Measurements from ENCODE around the gene PRKAG2. TPM values are rescaled to one million over a fixed set of nuclear protein-coding genes. Genes with fewer than 3 reads are reported as not detected.

Gene PRKAG2
- polyA plus RNA-seq, 3 donors: 29.2 to 59.8 (median 30.9) TPM

GRCh38 chr7:151722533-151722932, 154.4 kb downstream of the PRKAG2 start:
- Histone ChIP-seq H3K4me3 (replicated peaks in 1 of 3; ENCODE audit: low read depth in 2 of 3, low read length in 3 of 3) (no peak overlapping the region), H3K79me2 (ENCODE audit: insufficient read depth, low read length) (peaks cover 14% of the 10 kb centered on the region), H3K4me1 (ENCODE audit: control insufficient read depth in 1 of 2, insufficient read depth in 2 of 2, low read length in 2 of 2) (peaks cover 8% of the 10 kb centered on the region in 2 donors), H4K20me1 (ENCODE audit: insufficient read depth, low read length) (peaks cover 100% of the 10 kb centered on the region), H3K27me3 (ENCODE audit: control insufficient read depth in 2 of 2, insufficient read depth in 2 of 2, low read length in 2 of 2) (no peaks in the 10 kb centered on the region), H3K36me3 (replicated peaks in 1 of 2; ENCODE audit: control insufficient read depth in 1 of 2, insufficient read depth in 2 of 2, low read length in 2 of 2) (peaks cover 9 to 38% of the 10 kb centered on the region in 2 donors), H3K9ac (ENCODE audit: insufficient read depth, low read length, poor library complexity, severe bottlenecking) (no peak overlapping the region), H2AFZ (ENCODE audit: insufficient read depth, low read depth, low read length, poor library complexity, severe bottlenecking) (no peak overlapping the region), H3K4me2 (replicated peaks; ENCODE audit: extremely low read depth, low read length, poor library complexity, severe bottlenecking) (no peak overlapping the region), H3K9me3 (replicated peaks in 1 of 2; ENCODE audit: control insufficient read depth in 1 of 2, insufficient read depth in 1 of 2, low read length in 2 of 2) (no peaks in the 10 kb centered on the region), H3K27ac (ENCODE audit: low read depth in 1 of 2, low read length in 2 of 2) (no peak overlapping the region)
- Mint-ChIP-seq H3K36me3 (peaks cover 31 to 56% of the 10 kb centered on the region in 2 donors), H3K27ac (peak overlapping the region in 3 of 7 donors; percentile 26 to 58 (median 30)), H3K4me1 (peaks cover 14% of the 10 kb centered on the region), H3K27me3 (ENCODE audit: low read depth in 3 of 3) (peaks cover 0 to 5% (median 0%) of the 10 kb centered on the region in 3 donors), H3K4me3 (no peak overlapping the region), H3K9me3 (peaks cover 0 to 2% (median 0%) of the 10 kb centered on the region in 7 donors)
- no peak for TF ChIP-seq CTCF (IDR thresholded peaks at IDR 0.05)
- WGBS (ENCODE audit: insufficient coverage): 100% methylated on average over 4 of the region's 12 CpGs
- no peak for DNase-seq
- intact Hi-C loops (cut with micrococcal nuclease): no loop called here

- no peak overlapping the region for H3K4me3 Mint-ChIP-seq
- Histone ChIP-seq H3K9ac (ENCODE audit: insufficient read depth, low read length, poor library complexity, severe bottlenecking) (no peak overlapping the region), H3K27me3 (ENCODE audit: control insufficient read depth in 2 of 2, insufficient read depth in 2 of 2, low read length in 2 of 2) (no peaks in the 10 kb centered on the region), H3K27ac (ENCODE audit: low read depth in 1 of 2, low read length in 2 of 2) (no peak overlapping the region), H3K79me2 (ENCODE audit: insufficient read depth, low read length) (peaks cover 6% of the 10 kb centered on the region), H2AFZ (ENCODE audit: insufficient read depth, low read depth, low read length, poor library complexity, severe bottlenecking) (no peak overlapping the region), H3K36me3 (replicated peaks in 1 of 2; ENCODE audit: control insufficient read depth in 1 of 2, insufficient read depth in 2 of 2, low read length in 2 of 2) (peaks cover 9 to 38% of the 10 kb centered on the region in 2 donors), H3K4me1 (ENCODE audit: control insufficient read depth in 1 of 2, insufficient read depth in 2 of 2, low read length in 2 of 2) (no peaks in the 10 kb centered on the region), H4K20me1 (ENCODE audit: insufficient read depth, low read length) (peaks cover 100% of the 10 kb centered on the region), H3K4me2 (replicated peaks; ENCODE audit: extremely low read depth, low read length, poor library complexity, severe bottlenecking) (no peak overlapping the region), H3K9me3 (replicated peaks in 1 of 2; ENCODE audit: control insufficient read depth in 1 of 2, insufficient read depth in 1 of 2, low read length in 2 of 2) (no peaks in the 10 kb centered on the region), H3K4me3 (replicated peaks in 1 of 3; ENCODE audit: low read depth in 2 of 3, low read length in 3 of 3) (no peak overlapping the region)
- TF ChIP-seq CTCF (IDR thresholded peaks at IDR 0.05): no peak
- H3K4me1 Mint-ChIP-seq: peaks cover 6% of the 10 kb centered on the region
- H3K36me3 Mint-ChIP-seq: peaks cover 34 to 64% of the 10 kb centered on the region in 2 donors
- H3K9me3 Mint-ChIP-seq: peaks cover 0 to 2% (median 0%) of the 10 kb centered on the region in 7 donors
- intact Hi-C loops (cut with micrococcal nuclease): no loop called here
- WGBS (ENCODE audit: insufficient coverage): 91% methylated on average over 3 of the region's 5 CpGs
- H3K27me3 Mint-ChIP-seq (ENCODE audit: low read depth in 3 of 3): peaks cover 0 to 5% (median 0%) of the 10 kb centered on the region in 3 donors
- no peak for DNase-seq
- H3K27ac Mint-ChIP-seq: peak overlapping the region in 1 of 7 donors; percentile 87
Measured at GRCh38 chr7:151721694-151722093, 155.2 kb downstream of the PRKAG2 start.
